ENCODE results near the gene ARNT2.

The ARNT2 gene

GRCh38 chr15:80604583-80605575, 200.7 kb downstream of the ARNT2 start:
- no peak for DNase-seq

GRCh38 chr15:80605591-80606150, 201.5 kb downstream of the ARNT2 start:
- DNase-seq = no peak

GRCh38 chr15:80606511-80607071, 202.4 kb downstream of the ARNT2 start:
- DNase-seq = no peak

- no peak for DNase-seq
Observed at GRCh38 chr15:80607287-80607980, 203.3 kb downstream of the ARNT2 start.

GRCh38 chr15:80608688-80609087, 204.5 kb downstream of the ARNT2 start:
- DNase-seq = no peak

- no peak for DNase-seq
Observed at GRCh38 chr15:80609091-80609490, 204.9 kb downstream of the ARNT2 start.

GRCh38 chr15:80609512-80609946, 205.3 kb downstream of the ARNT2 start:
- DNase-seq = no peak

- DNase-seq = no peak
Observed at GRCh38 chr15:80611543-80612080, 207.4 kb downstream of the ARNT2 start.

- DNase-seq = no peak
Observed at GRCh38 chr15:80612118-80612823, 208.1 kb downstream of the ARNT2 start.

- DNase-seq = no peak
Observed at GRCh38 chr15:80613762-80614365, 209.7 kb downstream of the ARNT2 start.

GRCh38 chr15:80614711-80615360, 210.7 kb downstream of the ARNT2 start:
- DNase-seq = no peak

- no peak for DNase-seq
Observed at GRCh38 chr15:80615361-80615736, 211.2 kb downstream of the ARNT2 start.

GRCh38 chr15:80615783-80616391, 211.7 kb downstream of the ARNT2 start:
- DNase-seq = no peak

GRCh38 chr15:80618685-80619400, 214.7 kb downstream of the ARNT2 start:
- no peak for DNase-seq

- DNase-seq = no peak
Observed at GRCh38 chr15:80619680-80620079, 215.5 kb downstream of the ARNT2 start.

GRCh38 chr15:80620141-80620540, 216.0 kb downstream of the ARNT2 start:
- DNase-seq = no peak

- no peak for DNase-seq
Observed at GRCh38 chr15:80620931-80621330, 216.7 kb downstream of the ARNT2 start.

GRCh38 chr15:80626643-80627120, 222.5 kb downstream of the ARNT2 start:
- DNase-seq = no peak

- no peak for DNase-seq
Observed at GRCh38 chr15:80629355-80629754, 225.2 kb downstream of the ARNT2 start.

GRCh38 chr15:80630981-80631380, 226.8 kb downstream of the ARNT2 start:
- no peak for DNase-seq
